Measurements from ENCODE around the gene CXCR5. TPM values are rescaled to one million over a fixed set of nuclear protein-coding genes. Genes with fewer than 3 reads are reported as not detected.

Gene CXCR5
- total RNA-seq, 1 donor from 2014 or later: 0.09 TPM

DNA sequence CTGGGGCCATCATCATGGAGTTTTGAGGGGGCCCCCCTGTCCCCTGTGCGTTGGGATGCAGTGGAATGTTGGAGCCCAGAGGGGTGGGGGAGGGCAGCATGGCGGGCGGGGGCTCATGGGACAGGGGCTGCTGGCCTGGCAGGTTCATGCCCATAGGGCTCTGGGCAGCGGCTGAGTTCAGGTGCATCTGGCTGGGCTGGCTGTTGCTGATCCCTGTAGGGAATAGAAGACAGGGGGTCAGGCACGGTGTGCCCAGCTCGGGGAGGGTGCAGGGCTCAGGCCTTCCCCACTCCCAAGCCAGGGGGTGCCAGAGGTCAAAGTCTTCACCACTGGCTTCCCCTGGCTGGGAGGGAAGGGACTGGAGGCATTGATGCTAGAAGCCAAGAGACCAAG lies 15.6 kb downstream of the CXCR5 start:
- ATAC-seq (no peak), DNase-seq (no peak)
- Histone ChIP-seq H3K4me3 (no peak overlapping the region), H3K9me3 (no peaks in the 10 kb centered on the region), H3K36me3 (peaks cover 79% of the 10 kb centered on the region), H3K27ac (no peak overlapping the region), H3K4me1 (peaks cover 9% of the 10 kb centered on the region), H3K27me3 (ENCODE audit: low read depth) (no peaks in the 10 kb centered on the region)
- intact Hi-C loops (cut with DNase I): no loop called here
- TF ChIP-seq CTCF (IDR thresholded peaks at IDR 0.05): no peak

DNA sequence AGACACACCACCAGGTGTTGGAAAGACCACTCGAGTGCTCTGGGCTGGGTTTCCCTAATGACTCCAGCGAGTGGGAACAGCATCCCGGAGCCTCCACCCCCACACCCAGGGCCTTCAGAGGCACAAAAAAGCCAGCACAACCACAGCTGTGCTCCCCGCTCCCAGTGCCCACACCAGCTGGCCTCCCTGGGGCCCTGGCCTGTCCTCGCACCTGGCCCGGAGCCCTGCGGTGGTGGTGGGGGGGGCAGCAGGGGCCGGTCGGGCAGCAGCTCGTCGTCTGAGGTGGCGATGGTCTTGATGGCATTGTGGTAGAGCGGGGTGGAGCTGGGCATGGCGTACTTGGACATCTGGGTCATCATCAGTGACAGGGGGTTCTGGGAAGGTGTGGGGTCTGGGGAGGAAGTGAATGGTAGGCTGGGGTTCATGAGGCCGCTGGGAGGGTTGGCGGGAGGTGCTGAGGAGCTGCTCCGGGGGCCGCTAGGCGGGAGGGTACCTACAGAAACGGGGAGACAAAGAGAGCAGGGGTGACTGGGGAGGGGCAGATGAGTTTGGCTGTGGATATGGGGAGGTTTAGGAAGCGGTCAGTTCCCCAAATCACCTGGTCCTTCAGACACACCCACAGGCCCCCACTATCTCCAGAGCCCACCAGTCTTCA lies 16.1 kb downstream of the CXCR5 start:
- intact Hi-C loops (cut with DNase I): no loop called here

GRCh38 chr11:118900535-118901384 lies 17.1 kb downstream of the CXCR5 start:
- Histone ChIP-seq H3K4me3 (no peak overlapping the region), H3K27me3 (ENCODE audit: low read depth) (no peaks in the 10 kb centered on the region), H3K27ac (no peak overlapping the region), H3K4me1 (peaks cover 9% of the 10 kb centered on the region), H3K9me3 (no peaks in the 10 kb centered on the region), H3K36me3 (peaks cover 90% of the 10 kb centered on the region)
- intact Hi-C loops (cut with DNase I): no loop called here
- DNase-seq (no peak), ATAC-seq (no peak)
- TF ChIP-seq CTCF (IDR thresholded peaks at IDR 0.05): no peak

More for the DNA sequence above, 16.1 kb downstream of the CXCR5 start:
- Histone ChIP-seq H3K27me3 (ENCODE audit: low read depth) (no peaks in the 10 kb centered on the region), H3K9me3 (no peaks in the 10 kb centered on the region), H3K4me1 (peaks cover 9% of the 10 kb centered on the region), H3K36me3 (peaks cover 81% of the 10 kb centered on the region), H3K27ac (no peak overlapping the region), H3K4me3 (no peak overlapping the region)
- TF ChIP-seq CTCF (IDR thresholded peaks at IDR 0.05): no peak
- DNase-seq: no peak
- ATAC-seq: no peak

DNA sequence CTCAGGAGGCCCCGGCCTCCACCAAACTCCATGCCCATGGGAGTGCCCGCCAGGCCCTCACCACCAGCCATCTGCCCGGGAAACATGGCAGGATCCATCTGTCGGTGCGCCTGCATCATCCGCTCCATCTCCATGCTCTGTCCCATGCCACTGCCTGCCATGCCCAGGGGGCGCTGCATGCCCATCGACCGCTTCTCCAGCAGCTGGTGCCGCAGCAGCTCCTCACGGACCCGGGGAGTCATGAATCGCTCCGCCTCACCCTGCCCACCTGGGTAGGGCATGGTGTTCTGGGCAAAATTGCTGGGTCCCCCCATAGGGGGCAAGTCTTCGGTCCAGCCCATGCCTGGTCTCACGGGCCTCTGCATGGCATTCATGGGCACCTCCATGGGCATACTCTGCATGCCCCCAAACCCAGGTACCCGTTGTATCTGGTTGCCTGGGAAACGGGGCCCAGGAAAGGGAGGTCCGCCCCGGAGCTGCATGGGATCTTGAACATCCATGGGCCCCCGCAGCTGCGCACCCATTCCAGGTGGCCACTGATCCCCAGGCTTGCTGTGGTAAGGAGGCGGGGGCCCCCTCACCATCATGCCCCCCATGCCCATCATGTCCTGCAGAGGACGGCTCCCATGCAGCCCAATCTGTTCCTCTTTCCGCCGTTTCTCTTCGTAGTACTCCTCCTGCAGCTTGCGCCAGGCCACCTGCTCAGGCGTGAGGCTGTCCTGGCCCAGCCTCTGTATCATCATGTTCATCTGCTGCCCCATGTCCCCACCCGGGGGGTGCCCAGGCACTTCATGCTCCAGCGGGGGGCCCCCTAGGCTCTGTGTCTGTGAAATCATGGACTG lies 18.0 kb downstream of the CXCR5 start:
- H3K4me1 ChIP-seq: peaks cover 5% of the 10 kb centered on the region
- no peak overlapping the region for H3K27ac ChIP-seq
- peaks cover 94% of the 10 kb centered on the region for H3K36me3 ChIP-seq
- ATAC-seq: no peak
- H3K4me3 ChIP-seq: no peak overlapping the region
- no peak for DNase-seq
- H3K27me3 ChIP-seq (ENCODE audit: low read depth): no peaks in the 10 kb centered on the region
- intact Hi-C loops (cut with DNase I): no loop called here
- peak; percentile 15 for TF ChIP-seq CTCF (IDR thresholded peaks at IDR 0.05)
- no peaks in the 10 kb centered on the region for H3K9me3 ChIP-seq
